Retina (tissue), 1 donor: Measurements from ENCODE around the gene RADIL.
"Not testable (repeated sequence)": the region's sequence is repeated elsewhere in the genome, so short reads cannot be mapped to it uniquely, and the experiment has no call there.

Experiments
- DNase-seq: peaks from one replicate; pipeline ENCODE4 v3.0.0-alpha.2; 2016

RADIL gene

GRCh38 chr7:4883372-4884144 lies at the start of gene RADIL:
Gene RADIL, minus strand, starts transcription at chr7:4883716. Its CDS starts 5,577 bp downstream, at chr7:4878139.
- peak; percentile 94 for DNase-seq

- peak; percentile 62 for DNase-seq
Observed at GRCh38 chr7:4931943-4932342, 48.4 kb upstream of the RADIL start.

- DNase-seq: no peak
Observed at GRCh38 chr7:4929005-4929404, 45.5 kb upstream of the RADIL start.

- DNase-seq: no peak
Observed at GRCh38 chr7:4928445-4928844, 44.9 kb upstream of the RADIL start.

GRCh38 chr7:4919969-4920766 lies 36.7 kb upstream of the RADIL start:
- DNase-seq: no peak

- DNase-seq: no peak
Observed at GRCh38 chr7:4916113-4916512, 32.6 kb upstream of the RADIL start.

GRCh38 chr7:4911111-4911828 lies 27.8 kb upstream of the RADIL start:
- no peak for DNase-seq

- no peak for DNase-seq
Observed at GRCh38 chr7:4906682-4907081, 23.2 kb upstream of the RADIL start.

- DNase-seq: no peak
Observed at GRCh38 chr7:4905171-4905570, 21.7 kb upstream of the RADIL start.

GRCh38 chr7:4904346-4904745 lies 20.8 kb upstream of the RADIL start:
- DNase-seq: no peak

- no peak for DNase-seq
Observed at GRCh38 chr7:4895766-4896165, 12.2 kb upstream of the RADIL start.

- DNase-seq: no peak
Observed at GRCh38 chr7:4894482-4894881, 11.0 kb upstream of the RADIL start.

- DNase-seq: no peak
Observed at GRCh38 chr7:4893929-4894475, 10.5 kb upstream of the RADIL start.

GRCh38 chr7:4893188-4893587 lies 9.7 kb upstream of the RADIL start:
- not testable (repeated sequence) for DNase-seq

- DNase-seq: not testable (repeated sequence)
Observed at GRCh38 chr7:4891522-4891921, 8.0 kb upstream of the RADIL start.

GRCh38 chr7:4889682-4890081 lies 6.2 kb upstream of the RADIL start:
- no peak for DNase-seq

GRCh38 chr7:4888161-4888560 lies 4.6 kb upstream of the RADIL start:
- DNase-seq: no peak

- DNase-seq: no peak
Observed at GRCh38 chr7:4886671-4887070, 3.2 kb upstream of the RADIL start.

- no peak for DNase-seq
Observed at GRCh38 chr7:4885317-4885807, 1.8 kb upstream of the RADIL start.

GRCh38 chr7:4884164-4884563 lies 648 bp upstream of the RADIL start:
- no peak for DNase-seq

GRCh38 chr7:4883033-4883371 lies 514 bp downstream of the RADIL start:
- DNase-seq: no peak

- peak; percentile 86 for DNase-seq
Observed at GRCh38 chr7:4882169-4883032, 1.1 kb downstream of the RADIL start.
